Astrocyte (in vitro differentiated cells and primary cell): Measurements from ENCODE around the gene IL20RB. TPM values are rescaled to one million over a fixed set of nuclear protein-coding genes. Genes with fewer than 3 reads are reported as not detected.

Source experiments
- DNase-seq: peaks from one replicate; pipeline ENCODE4 v3.0.0-alpha.2; 2010; ENCODE audit warnings: low read depth
- FAIRE-seq: peaks from 2 replicates; lab custom pipeline; 2011; peaks lifted over from hg19 to GRCh38; lab: Jason Lieb, UNC
- H2AFZ ChIP-seq: 2 replicates; pipeline ENCODE4 v1.6.0; 2012; ENCODE audit warnings: low read depth, low read length, inconsistent platforms
- H3K27ac ChIP-seq: 2 replicates; pipeline ENCODE4 v1.5.1; 2011; ENCODE audit warnings: low read depth, low read length, inconsistent platforms
- H3K27me3 ChIP-seq: 2 replicates; pipeline ENCODE4 v1.6.0; 2011; ENCODE audit warnings: low read length, inconsistent platforms; ENCODE audit not compliant: insufficient read depth
- H3K36me3 ChIP-seq: 2 replicates; pipeline ENCODE4 v1.5.1; 2011; ENCODE audit warnings: low read length, inconsistent platforms; ENCODE audit not compliant: insufficient read depth
- H3K4me1 ChIP-seq: 2 replicates; pipeline ENCODE4 v1.5.1; 2011; ENCODE audit warnings: low read length, inconsistent platforms; ENCODE audit not compliant: insufficient read depth
- H3K4me2 ChIP-seq: 2 replicates; pipeline ENCODE4 v1.6.0; 2012; ENCODE audit warnings: low read length, inconsistent platforms
- H3K4me3 ChIP-seq: 2 replicates; pipeline ENCODE4 v1.5.1; 2011; ENCODE audit warnings: low read depth, mild to moderate bottlenecking, low read length, inconsistent platforms; ENCODE audit not compliant: insufficient read depth
- H3K79me2 ChIP-seq: 2 replicates; pipeline ENCODE4 v1.6.0; 2012; ENCODE audit warnings: mild to moderate bottlenecking, low read length, inconsistent platforms; ENCODE audit not compliant: insufficient read depth
- H3K9ac ChIP-seq: 2 replicates; pipeline ENCODE4 v1.6.0; 2012; ENCODE audit warnings: mild to moderate bottlenecking, low read length, inconsistent platforms
- H3K9me3 ChIP-seq: 2 replicates; pipeline ENCODE4 v1.5.1; 2012; ENCODE audit warnings: low read depth, mild to moderate bottlenecking, low read length, inconsistent platforms; ENCODE audit not compliant: insufficient read depth
- H4K20me1 ChIP-seq: 2 replicates; pipeline ENCODE4 v1.6.0; 2012; ENCODE audit warnings: low read length, inconsistent platforms; ENCODE audit not compliant: insufficient read depth
- H3K27ac Mint-ChIP-seq: one replicate; pipeline ENCODE4 v1.8.0; 2021; ENCODE audit warnings: mild to moderate bottlenecking, mixed read lengths; ENCODE audit not compliant: unreplicated experiment
- H3K27me3 Mint-ChIP-seq: one replicate; pipeline ENCODE4 v1.8.0; 2021; ENCODE audit warnings: low read depth, mixed read lengths; ENCODE audit not compliant: unreplicated experiment
- H3K36me3 Mint-ChIP-seq: one replicate; pipeline ENCODE4 v1.8.0; 2021; ENCODE audit warnings: low read depth, mixed read lengths; ENCODE audit not compliant: unreplicated experiment
- H3K4me1 Mint-ChIP-seq: one replicate; pipeline ENCODE4 v1.8.0; 2021; ENCODE audit warnings: low read depth, mixed read lengths; ENCODE audit not compliant: unreplicated experiment
- H3K4me3 Mint-ChIP-seq: one replicate; pipeline ENCODE4 v1.8.0; 2021; ENCODE audit warnings: mild to moderate bottlenecking, moderate library complexity, mixed read lengths; ENCODE audit not compliant: unreplicated experiment
- H3K9me3 Mint-ChIP-seq: one replicate; pipeline ENCODE4 v1.8.0; 2021; ENCODE audit warnings: mild to moderate bottlenecking, mixed read lengths; ENCODE audit not compliant: unreplicated experiment
- EZH2 ChIP-seq: IDR thresholded peaks from 2 replicates; pipeline ENCODE4 v1.6.1; 2012; ENCODE audit warnings: mild to moderate bottlenecking, low read length, inconsistent platforms; ENCODE audit not compliant: insufficient read depth
- total RNA-seq: library from RNA; stranded (reverse); gene quantifications from 2 replicates; pipeline ENCODE4 v1.2.1, GENCODE V29; 2021
- TF ChIP-seq, protein P1 (sequence below): IDR thresholded peaks from 2 replicates; pipeline ENCODE4 v1.5.1; 2011; ENCODE audit warnings: low read depth, mild to moderate bottlenecking, inconsistent platforms, low read length, moderate library complexity; ENCODE audit not compliant: insufficient read depth

Gene IL20RB
- total RNA-seq, 1 donor from 2014 or later = 22.0 TPM

GRCh38 chr3:136955813-136956212 is 2.0 kb upstream of the IL20RB start:
- no peak for FAIRE-seq
- Mint-ChIP-seq H3K27me3 (no peaks in the 10 kb centered on the region), H3K36me3 (no peaks in the 10 kb centered on the region), H3K4me1 (peaks cover 49% of the 10 kb centered on the region), H3K4me3 (peak overlapping the region; percentile 18), H3K27ac (peak overlapping the region; percentile 90), H3K9me3 (no peaks in the 10 kb centered on the region)
- peaks cover 15% of the 10 kb centered on the region for H3K4me1 ChIP-seq
- peak overlapping the region; percentile 67 for H3K4me2 ChIP-seq
- no peaks in the 10 kb centered on the region for H3K9me3 ChIP-seq
- H3K4me3 ChIP-seq = no peak overlapping the region
- TF ChIP-seq, protein P1, sequence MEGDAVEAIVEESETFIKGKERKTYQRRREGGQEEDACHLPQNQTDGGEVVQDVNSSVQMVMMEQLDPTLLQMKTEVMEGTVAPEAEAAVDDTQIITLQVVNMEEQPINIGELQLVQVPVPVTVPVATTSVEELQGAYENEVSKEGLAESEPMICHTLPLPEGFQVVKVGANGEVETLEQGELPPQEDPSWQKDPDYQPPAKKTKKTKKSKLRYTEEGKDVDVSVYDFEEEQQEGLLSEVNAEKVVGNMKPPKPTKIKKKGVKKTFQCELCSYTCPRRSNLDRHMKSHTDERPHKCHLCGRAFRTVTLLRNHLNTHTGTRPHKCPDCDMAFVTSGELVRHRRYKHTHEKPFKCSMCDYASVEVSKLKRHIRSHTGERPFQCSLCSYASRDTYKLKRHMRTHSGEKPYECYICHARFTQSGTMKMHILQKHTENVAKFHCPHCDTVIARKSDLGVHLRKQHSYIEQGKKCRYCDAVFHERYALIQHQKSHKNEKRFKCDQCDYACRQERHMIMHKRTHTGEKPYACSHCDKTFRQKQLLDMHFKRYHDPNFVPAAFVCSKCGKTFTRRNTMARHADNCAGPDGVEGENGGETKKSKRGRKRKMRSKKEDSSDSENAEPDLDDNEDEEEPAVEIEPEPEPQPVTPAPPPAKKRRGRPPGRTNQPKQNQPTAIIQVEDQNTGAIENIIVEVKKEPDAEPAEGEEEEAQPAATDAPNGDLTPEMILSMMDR = no peak
- TF ChIP-seq EZH2 = no peak
- peak overlapping the region; percentile 27 for H3K9ac ChIP-seq
- no peaks in the 10 kb centered on the region for H3K36me3 ChIP-seq
- no peaks in the 10 kb centered on the region for H3K27me3 ChIP-seq
- DNase-seq = peak; percentile 93
- H2AFZ ChIP-seq = no peak overlapping the region
- H4K20me1 ChIP-seq = no peaks in the 10 kb centered on the region
- peak overlapping the region; percentile 61 for H3K27ac ChIP-seq
- H3K79me2 ChIP-seq = no peaks in the 10 kb centered on the region

- H3K27ac Mint-ChIP-seq = peak overlapping the region; percentile 90
- H3K4me2 ChIP-seq = no peak overlapping the region
- no peaks in the 10 kb centered on the region for H3K27me3 Mint-ChIP-seq
- no peaks in the 10 kb centered on the region for H4K20me1 ChIP-seq
- peaks cover 15% of the 10 kb centered on the region for H3K4me1 ChIP-seq
- peaks cover 57% of the 10 kb centered on the region for H3K4me1 Mint-ChIP-seq
- no peaks in the 10 kb centered on the region for H3K27me3 ChIP-seq
- no peak for FAIRE-seq
- no peaks in the 10 kb centered on the region for H3K9me3 Mint-ChIP-seq
- H3K4me3 Mint-ChIP-seq = no peak overlapping the region
- no peak overlapping the region for H3K9ac ChIP-seq
- no peaks in the 10 kb centered on the region for H3K36me3 Mint-ChIP-seq
- H3K79me2 ChIP-seq = no peaks in the 10 kb centered on the region
- no peak overlapping the region for H3K4me3 ChIP-seq
- no peaks in the 10 kb centered on the region for H3K36me3 ChIP-seq
- DNase-seq = no peak
- H2AFZ ChIP-seq = no peak overlapping the region
- H3K27ac ChIP-seq = no peak overlapping the region
- no peaks in the 10 kb centered on the region for H3K9me3 ChIP-seq
- no peak for TF ChIP-seq EZH2
Observed at GRCh38 chr3:136956971-136957370, 812 bp upstream of the IL20RB start.

DNA sequence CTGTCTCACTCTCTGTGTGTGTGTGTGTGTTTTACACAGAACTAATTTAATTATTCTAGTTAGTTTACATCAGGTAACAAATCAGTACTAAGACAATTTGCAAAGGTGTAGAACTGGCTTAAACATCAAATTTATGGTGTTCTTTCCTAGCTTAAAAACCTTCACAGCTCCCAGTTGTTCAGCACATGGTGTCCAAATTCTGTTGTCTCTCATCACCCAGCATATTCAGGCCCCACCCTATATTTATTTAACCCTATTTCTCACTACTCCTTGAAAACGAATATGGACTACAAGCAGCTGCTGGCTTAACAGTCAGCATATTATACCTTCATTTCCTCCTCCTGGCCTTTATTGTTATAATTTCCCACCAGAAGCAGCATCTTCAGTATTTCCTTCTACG is 1.2 kb downstream of the IL20RB start:
- H3K4me1 Mint-ChIP-seq = peaks cover 46% of the 10 kb centered on the region
- no peaks in the 10 kb centered on the region for H3K9me3 Mint-ChIP-seq

More for the DNA sequence above, 1.2 kb downstream of the IL20RB start:
- H3K9me3 ChIP-seq = no peaks in the 10 kb centered on the region
- H4K20me1 ChIP-seq = no peaks in the 10 kb centered on the region
- no peak for FAIRE-seq
- H3K4me3 Mint-ChIP-seq = peak overlapping the region; percentile 82
- TF ChIP-seq, protein P1 = no peak
- TF ChIP-seq EZH2 = no peak
- H3K4me3 ChIP-seq = no peak overlapping the region
- no peak overlapping the region for H3K9ac ChIP-seq
- peaks cover 15% of the 10 kb centered on the region for H3K4me1 ChIP-seq
- no peaks in the 10 kb centered on the region for H3K36me3 ChIP-seq
- no peak overlapping the region for H3K4me2 ChIP-seq
- no peaks in the 10 kb centered on the region for H3K27me3 ChIP-seq
- no peak overlapping the region for H3K27ac Mint-ChIP-seq
- no peak for DNase-seq
- no peaks in the 10 kb centered on the region for H3K36me3 Mint-ChIP-seq
- H2AFZ ChIP-seq = no peak overlapping the region
- H3K27me3 Mint-ChIP-seq = no peaks in the 10 kb centered on the region
- no peaks in the 10 kb centered on the region for H3K79me2 ChIP-seq
- H3K27ac ChIP-seq = no peak overlapping the region
